ENCODE results near the gene BCL7C. TPM values are rescaled to one million over a fixed set of nuclear protein-coding genes. Genes with fewer than 3 reads are reported as not detected.
A peak's percentile ranks its signal among the peaks of the same experiment; 100 is the strongest.
"Not testable (repeated sequence)": the region's sequence is repeated elsewhere in the genome, so short reads cannot be mapped to it uniquely, and the experiment has no call there.

The BCL7C gene
- total RNA-seq, 2 experiments from 2014 or later, result 25.6 to 26.8 TPM

GRCh38 chr16:30896889-30897733, 3.2 kb upstream of the BCL7C start:
- Mint-ChIP-seq H3K27ac (peak overlapping the region; percentile 78), H3K9me3 (ENCODE audit: low read depth) (no peaks in the 10 kb centered on the region), H3K4me1 (peaks cover 51% of the 10 kb centered on the region), H3K4me3 (peak overlapping the region; percentile 55), H3K36me3 (peaks cover 2% of the 10 kb centered on the region), H3K27me3 (no peaks in the 10 kb centered on the region)
- CTCF ChIA-PET, result interaction anchor here (0.8 to 1.1 kb wide), 4 partner anchors 20 to 82 kb away, joined by 3 to 5 read pairs (median 4); no protein-coding TSS in a partner anchor
- DNase-seq (peak; percentile 87), ATAC-seq (peak; percentile 48)

- Mint-ChIP-seq H3K36me3 (peaks cover 4% of the 10 kb centered on the region), H3K4me1 (peaks cover 50% of the 10 kb centered on the region), H3K27ac (peak within 1 kb of the TSS; percentile 78), H3K4me3 (peak within 1 kb of the TSS; percentile 55), H3K27me3 (no peaks in the 10 kb centered on the region), H3K9me3 (ENCODE audit: low read depth) (no peaks in the 10 kb centered on the region)
- ATAC-seq (no peak), DNase-seq (peak; percentile 44)
- CTCF ChIA-PET, result interaction anchor here (0.6 to 1.1 kb wide), 3 partner anchors 22 to 52 kb away, joined by 3 to 5 read pairs (median 3); no protein-coding TSS in a partner anchor
These were observed 2.5 kb upstream of the BCL7C start, which contains the start of gene CTF1 for GRCh38 chr16:30896261-30896888. TSS of gene CTF1 (plus strand) at chr16:30896614. CDS start at chr16:30896644, 30 bp downstream.

DNA sequence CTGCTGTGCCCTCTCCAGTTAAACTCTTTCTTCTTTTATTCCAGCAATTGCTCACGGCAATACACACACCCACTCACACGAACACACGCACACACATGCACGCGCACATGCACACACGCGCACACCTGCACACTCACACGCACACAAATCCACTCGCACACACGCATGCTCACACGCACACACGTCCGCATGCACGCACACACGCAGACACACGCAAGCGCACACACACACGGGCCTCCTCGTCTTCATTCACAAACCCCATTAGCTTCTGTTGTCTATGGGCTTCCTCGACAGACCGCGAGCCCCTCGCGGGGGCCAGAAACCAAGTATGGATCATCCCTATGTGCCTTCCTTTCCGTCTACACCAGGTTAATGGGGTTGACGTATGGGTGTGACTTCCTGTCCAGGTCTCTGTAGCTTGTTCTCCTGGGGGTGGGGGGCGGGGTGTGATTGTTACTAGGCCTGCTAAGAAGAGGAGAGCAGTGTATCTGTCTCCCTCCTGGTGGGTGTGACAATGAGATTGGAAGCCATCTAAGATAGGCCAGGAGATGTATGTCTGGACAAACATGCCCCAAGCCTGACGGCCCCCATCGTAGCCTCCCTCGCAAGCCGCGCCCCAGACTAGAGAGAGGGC, 1.9 kb upstream of the BCL7C start:
- CTCF ChIA-PET, result interaction anchor here (0.6 kb wide), 1 partner anchor 22 kb away, joined by 3 read pairs; no protein-coding TSS in a partner anchor

DNA sequence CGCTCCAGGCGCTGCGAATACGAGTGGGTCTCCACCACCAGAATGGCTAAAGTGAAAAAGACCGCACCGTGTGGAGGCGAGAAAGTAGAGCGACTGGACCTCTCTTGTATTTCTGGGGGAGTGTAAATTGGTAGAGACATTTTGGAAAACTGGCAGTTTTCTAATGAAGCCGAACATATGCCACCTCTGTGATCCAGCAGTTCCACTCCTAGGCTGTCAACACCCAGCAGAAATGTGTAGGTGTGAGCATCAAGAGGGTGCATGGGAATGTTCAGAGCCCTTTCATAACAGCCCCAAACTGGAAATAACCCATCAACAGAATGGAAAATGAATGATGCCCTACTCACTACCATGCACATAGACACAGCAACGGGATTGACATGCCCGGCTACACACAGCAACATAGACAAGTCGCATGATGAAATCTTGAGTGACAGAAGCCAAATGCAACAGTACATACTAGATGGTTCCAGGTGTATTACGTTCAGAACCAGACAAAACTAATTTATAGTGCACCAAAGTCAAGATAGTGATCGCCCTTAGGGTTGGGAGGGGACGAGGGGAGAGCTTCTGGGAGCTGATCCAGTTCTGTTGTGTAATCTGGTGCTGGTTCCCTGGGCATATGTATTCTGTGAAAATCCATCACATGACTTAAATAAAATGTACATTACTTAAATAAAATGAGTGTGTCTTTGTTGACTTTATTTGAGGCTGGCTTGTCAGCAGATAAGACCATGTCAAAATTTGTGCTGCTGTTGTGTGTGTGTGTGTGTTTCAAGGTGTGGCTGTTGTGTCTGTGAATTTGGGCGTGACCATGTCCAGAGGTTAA, 877 bp upstream of the BCL7C start:
- Mint-ChIP-seq H3K27ac (peak overlapping the region; percentile 75), H3K4me3 (peak overlapping the region; percentile 85), H3K9me3 (ENCODE audit: low read depth) (no peaks in the 10 kb centered on the region), H3K36me3 (peaks cover 7% of the 10 kb centered on the region), H3K4me1 (peaks cover 40% of the 10 kb centered on the region), H3K27me3 (no peaks in the 10 kb centered on the region)
- DNase-seq (no peak), ATAC-seq (no peak)
- CTCF ChIA-PET, result no interaction called here

More for the DNA sequence above, 1.9 kb upstream of the BCL7C start:
- peaks cover 6% of the 10 kb centered on the region for H3K36me3 Mint-ChIP-seq
- ATAC-seq (no peak), DNase-seq (no peak)
- H3K4me3 Mint-ChIP-seq, result no peak overlapping the region
- no peaks in the 10 kb centered on the region for H3K27me3 Mint-ChIP-seq
- no peak overlapping the region for H3K27ac Mint-ChIP-seq
- peaks cover 44% of the 10 kb centered on the region for H3K4me1 Mint-ChIP-seq
- no peaks in the 10 kb centered on the region for H3K9me3 Mint-ChIP-seq (ENCODE audit: low read depth)

DNA sequence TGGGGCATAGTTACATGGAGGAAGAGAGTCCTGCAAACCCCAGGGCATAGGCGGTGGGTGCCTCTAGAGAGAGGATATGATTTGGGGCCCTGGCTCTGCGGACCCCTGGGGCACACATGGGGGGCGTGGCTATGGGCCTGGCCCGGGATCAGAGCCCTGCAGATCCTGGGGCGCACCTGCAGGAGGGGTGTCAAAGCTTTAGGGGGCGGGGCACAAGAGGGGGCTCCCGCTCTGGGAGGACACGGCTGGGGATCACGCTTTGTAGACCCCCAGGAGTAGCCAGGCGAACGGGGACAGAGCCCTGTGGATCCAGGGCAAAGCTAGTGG, 497 bp downstream of the BCL7C start:
- ATAC-seq (peak; percentile 31), DNase-seq (peak; percentile 56)
- Mint-ChIP-seq H3K36me3 (peaks cover 15% of the 10 kb centered on the region), H3K27me3 (no peaks in the 10 kb centered on the region), H3K27ac (peak overlapping the region; percentile 30), H3K4me1 (peaks cover 41% of the 10 kb centered on the region), H3K4me3 (peak overlapping the region; percentile 85), H3K9me3 (ENCODE audit: low read depth) (no peaks in the 10 kb centered on the region)
- CTCF ChIA-PET, result interaction anchor here (1.0 to 4.3 kb wide), 4 partner anchors 8 to 48 kb away, joined by 3 to 24 read pairs (median 4); no protein-coding TSS in a partner anchor

DNA sequence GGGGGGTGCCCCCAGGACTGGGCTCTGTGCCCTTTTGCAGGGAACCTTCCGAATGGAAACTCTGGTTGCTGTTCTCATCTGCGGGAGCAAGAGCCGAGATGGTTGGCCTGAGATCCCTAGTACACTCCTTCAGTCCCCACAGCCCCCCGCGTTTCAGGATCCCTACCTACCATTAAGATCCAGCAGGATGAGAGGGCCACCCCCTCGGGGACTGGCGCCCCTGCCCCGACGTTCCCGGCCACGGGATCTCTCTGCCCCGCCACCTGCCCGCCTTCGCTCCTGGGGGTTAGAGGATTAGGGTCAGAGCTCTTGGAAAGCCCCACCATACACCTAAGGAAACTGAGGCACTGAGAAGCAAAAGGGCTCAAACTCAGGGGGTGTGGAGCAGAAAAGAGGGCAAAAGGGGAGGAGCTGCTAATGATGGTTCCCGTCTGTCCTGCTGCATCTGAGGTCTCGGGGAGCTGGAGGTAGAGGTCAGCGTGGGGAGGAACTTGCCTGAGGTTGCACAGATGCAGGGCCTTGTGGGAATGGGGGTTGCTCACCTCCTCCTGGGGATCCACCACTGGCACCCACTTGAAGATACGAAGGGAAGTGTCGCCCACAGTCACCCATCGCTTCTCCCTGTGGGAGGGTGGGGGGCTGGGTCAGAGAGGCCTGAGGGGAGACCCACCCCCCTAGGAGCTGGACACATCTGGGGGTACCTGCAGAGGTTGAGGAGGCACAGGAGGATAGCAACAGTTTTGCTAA, 1.0 kb downstream of the BCL7C start:
- Mint-ChIP-seq H3K4me1 (peaks cover 41% of the 10 kb centered on the region), H3K4me3 (peak overlapping the region; percentile 85), H3K9me3 (ENCODE audit: low read depth) (no peaks in the 10 kb centered on the region), H3K27me3 (no peaks in the 10 kb centered on the region), H3K36me3 (peaks cover 15% of the 10 kb centered on the region), H3K27ac (peak overlapping the region; percentile 30)
- DNase-seq, result peak; percentile 42
- CTCF ChIA-PET, result interaction anchor here (1.0 to 4.3 kb wide), 4 partner anchors 9 to 47 kb away, joined by 3 to 24 read pairs (median 4); no protein-coding TSS in a partner anchor
- ATAC-seq, result no peak

DNA sequence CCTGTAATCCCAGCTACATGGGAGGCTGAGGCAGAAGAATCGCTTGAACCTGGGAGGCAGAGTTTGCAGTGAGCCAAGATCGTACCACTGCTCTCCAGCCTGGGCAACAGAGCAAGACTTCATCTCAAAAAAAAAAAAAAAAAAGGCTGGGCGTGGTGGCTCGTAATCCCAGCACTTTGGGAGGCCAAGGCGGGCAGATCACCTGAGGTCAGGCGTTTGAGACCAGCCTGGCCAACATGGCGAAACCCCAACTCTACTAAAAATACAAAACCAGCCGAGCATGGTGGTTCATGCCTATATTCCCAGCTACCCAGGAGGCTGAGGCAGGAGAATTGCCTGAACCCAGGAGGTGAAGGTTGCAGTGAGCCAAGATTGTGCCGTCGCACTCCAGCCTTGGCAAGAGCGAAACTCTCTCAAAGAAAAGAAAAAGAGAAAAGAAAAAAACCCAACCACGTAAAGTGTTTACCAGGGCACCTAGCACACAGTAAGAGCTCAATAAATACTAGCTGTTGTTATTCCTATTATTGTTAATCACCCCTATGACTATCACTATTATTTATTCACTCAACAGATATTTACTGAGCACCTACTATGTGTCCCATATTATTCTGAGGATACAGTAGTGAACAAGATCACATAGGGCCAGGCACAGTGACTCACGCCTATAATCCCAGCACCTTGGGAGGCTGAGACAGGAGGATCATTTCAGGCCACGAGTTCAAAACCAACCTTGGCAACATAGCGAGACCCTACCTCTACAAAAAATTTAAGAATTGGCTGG, 2.6 kb downstream of the BCL7C start:
- DNase-seq; ATAC-seq; H3K27ac Mint-ChIP-seq; H3K27me3 Mint-ChIP-seq; H3K4me3 Mint-ChIP-seq; H3K9me3 Mint-ChIP-seq (ENCODE audit: low read depth): not testable (repeated sequence)
- H3K36me3 Mint-ChIP-seq, result peaks cover 15% of the 10 kb centered on the region
- peaks cover 31% of the 10 kb centered on the region for H3K4me1 Mint-ChIP-seq
- CTCF ChIA-PET, result interaction anchor here (4.3 kb wide), 1 partner anchor 10 kb away, joined by 24 read pairs; no protein-coding TSS in a partner anchor

DNA sequence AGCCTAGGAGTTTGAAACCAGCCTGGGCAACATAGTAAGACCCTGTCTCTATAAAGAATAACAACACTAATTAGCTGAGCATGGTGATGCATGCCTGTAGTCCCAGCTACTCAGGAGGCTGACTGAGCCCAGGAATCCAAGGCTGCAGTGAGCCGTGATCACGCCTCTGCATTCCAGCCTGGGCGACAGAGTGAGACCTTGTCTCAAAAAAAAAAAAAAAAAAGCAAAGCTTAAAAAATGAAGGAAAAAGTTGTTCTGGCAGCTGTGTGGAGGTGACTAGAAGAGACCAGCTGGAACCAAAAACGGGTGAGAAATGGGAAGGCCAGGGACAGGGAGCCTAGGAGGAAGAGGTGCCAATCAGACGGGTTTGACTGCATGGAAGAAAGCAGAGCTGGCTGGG, 4.2 kb downstream of the BCL7C start:
- Mint-ChIP-seq H3K9me3 (ENCODE audit: low read depth) (no peaks in the 10 kb centered on the region), H3K36me3 (peaks cover 20% of the 10 kb centered on the region), H3K27me3 (no peaks in the 10 kb centered on the region), H3K4me1 (peaks cover 24% of the 10 kb centered on the region), H3K4me3 (no peak overlapping the region), H3K27ac (no peak overlapping the region)
- ATAC-seq (no peak), DNase-seq (no peak)
- CTCF ChIA-PET, result interaction anchor here (1.4 to 4.3 kb wide), 3 partner anchors 12 to 196 kb away, joined by 3 to 24 read pairs (median 6); no protein-coding TSS in a partner anchor

DNA sequence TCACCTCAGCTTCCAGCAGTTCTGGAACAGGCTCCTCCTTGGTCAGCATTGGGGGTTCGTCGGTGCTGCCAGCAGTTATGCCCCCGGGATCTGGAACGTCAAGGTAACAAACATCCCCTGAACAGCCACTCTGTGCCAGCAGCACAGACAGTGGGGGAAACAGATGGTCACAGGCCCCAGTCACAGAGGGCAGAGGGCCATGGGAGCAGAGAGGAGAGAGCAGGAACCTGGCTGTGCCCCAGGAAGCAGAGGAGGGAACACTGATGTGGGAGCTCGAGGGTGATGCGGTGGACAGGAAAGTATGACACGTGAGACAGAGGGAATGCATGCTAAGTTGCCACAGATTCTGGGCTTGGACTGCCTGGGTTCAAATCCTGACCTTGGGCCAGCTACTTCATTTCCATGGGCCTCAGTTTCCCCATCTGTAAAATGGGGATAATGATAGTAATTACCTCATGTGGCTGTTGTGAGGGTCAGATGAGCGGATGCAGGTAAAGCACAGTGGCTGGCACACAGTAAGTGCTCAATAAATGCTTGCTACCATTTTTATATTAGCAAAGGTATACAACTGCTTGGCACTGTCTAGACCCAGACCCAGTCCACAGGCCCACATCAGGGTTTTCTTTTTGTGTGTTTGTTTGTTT, 4.9 kb downstream of the BCL7C start:
- DNase-seq (no peak), ATAC-seq (no peak)
- Mint-ChIP-seq H3K27ac (peak overlapping the region; percentile 3), H3K4me1 (peaks cover 25% of the 10 kb centered on the region), H3K4me3 (no peak overlapping the region), H3K9me3 (ENCODE audit: low read depth) (no peaks in the 10 kb centered on the region), H3K36me3 (peaks cover 21% of the 10 kb centered on the region), H3K27me3 (no peaks in the 10 kb centered on the region)
- CTCF ChIA-PET, result interaction anchor here (1.4 to 1.5 kb wide), 2 partner anchors 44 to 195 kb away, joined by 3 to 6 read pairs; no protein-coding TSS in a partner anchor

GRCh38 chr16:30887927-30888326, 6.0 kb downstream of the BCL7C start:
- Mint-ChIP-seq H3K9me3 (ENCODE audit: low read depth) (no peaks in the 10 kb centered on the region), H3K36me3 (peaks cover 23% of the 10 kb centered on the region), H3K27ac (no peak overlapping the region), H3K4me3 (no peak overlapping the region), H3K27me3 (no peaks in the 10 kb centered on the region), H3K4me1 (peaks cover 25% of the 10 kb centered on the region)
- CTCF ChIA-PET, result interaction anchor here (1.0 kb wide), 1 partner anchor 13 kb away, joined by 4 read pairs; no protein-coding TSS in a partner anchor
- ATAC-seq, result no peak
- no peak for DNase-seq

DNA sequence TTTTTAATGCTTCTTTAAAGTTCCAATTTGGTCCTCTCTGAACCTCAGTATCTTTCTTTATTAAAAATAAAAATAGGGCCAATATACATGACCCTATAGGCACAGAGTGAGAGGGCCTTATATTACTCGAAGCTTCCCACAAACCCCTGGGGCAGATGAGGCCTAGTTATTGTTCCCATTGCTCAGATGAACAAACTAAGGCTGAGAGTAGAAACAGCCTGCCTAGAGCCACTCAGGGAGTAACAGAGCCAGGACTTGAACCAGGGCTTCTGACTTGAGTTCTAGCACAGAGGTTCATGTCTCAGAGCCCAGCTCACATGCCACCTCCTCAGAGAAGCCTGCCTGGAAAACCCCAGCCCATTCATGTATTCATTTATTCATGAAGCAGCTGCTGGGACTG, 7.7 kb downstream of the BCL7C start:
- H3K27ac Mint-ChIP-seq, result no peak overlapping the region
- CTCF ChIA-PET, result interaction anchor here (1.4 kb wide), 1 partner anchor 42 kb away, joined by 3 read pairs; no protein-coding TSS in a partner anchor
- no peak overlapping the region for H3K4me3 Mint-ChIP-seq
- peaks cover 19% of the 10 kb centered on the region for H3K36me3 Mint-ChIP-seq
- DNase-seq (no peak), ATAC-seq (no peak)
- H3K27me3 Mint-ChIP-seq, result no peaks in the 10 kb centered on the region
- H3K4me1 Mint-ChIP-seq, result peaks cover 33% of the 10 kb centered on the region
- H3K9me3 Mint-ChIP-seq (ENCODE audit: low read depth), result no peaks in the 10 kb centered on the region
